ENCODE data around the gene SRP54. TPM values are rescaled to one million over a fixed set of nuclear protein-coding genes. Genes with fewer than 3 reads are reported as not detected.
A peak's percentile ranks its signal among the peaks of the same experiment; 100 is the strongest.

The SRP54 gene
- total and polyA plus RNA-seq, 2 of the 13 experiments (the other 11 are each of a cell fraction or from before 2014, with no cell fraction given) = 42.2 to 207 TPM

GRCh38 chr14:34980337-34980900, 2.4 kb upstream of the SRP54 start (continued):
- TF ChIP-seq FOSL1 (CRISPR knock-in tag; IDR thresholded peaks at IDR 0.05; ENCODE audit: borderline replicate concordance) (0 out of 2 replicates have a peak, but pooled peaks have one; percentile 11), ZNF737 (CRISPR knock-in tag; IDR thresholded peaks at IDR 0.05; ENCODE audit: borderline replicate concordance) (no peak), HMGA1 (CRISPR knock-in tag; conservative IDR thresholded peaks at IDR 0.05) (no peak), ATF1 (CRISPR knock-in tag; IDR thresholded peaks at IDR 0.05) (peak; percentile 43; the same call in 1 of the 2 replicates), HCFC1 (IDR thresholded peaks at IDR 0.05; ENCODE audit: low read depth, low read length) (no peak), ZNF607 (CRISPR knock-in tag; IDR thresholded peaks at IDR 0.05; ENCODE audit: borderline replicate concordance) (no peak), POLR2AphosphoS2 (IDR thresholded peaks at IDR 0.05; ENCODE audit: low read depth, low read length) (no peak), EZH2 (conservative IDR thresholded peaks at IDR 0.05; ENCODE audit: low read depth, low read length) (no peak), ZNF614 (CRISPR knock-in tag; IDR thresholded peaks at IDR 0.05; ENCODE audit: borderline replicate concordance) (no peak), NRL (CRISPR knock-in tag; IDR thresholded peaks at IDR 0.05; ENCODE audit: borderline replicate concordance) (no peak), RAD21 (CRISPR knock-in tag; IDR thresholded peaks at IDR 0.05) (no peak), SIX4 (CRISPR knock-in tag; IDR thresholded peaks at IDR 0.05) (no peak), ZNF740 (CRISPR knock-in tag; IDR thresholded peaks at IDR 0.05) (no peak; the same call in 1 of the 2 replicates), ZNF468 (CRISPR knock-in tag; IDR thresholded peaks at IDR 0.05) (no peak), RFXAP (CRISPR knock-in tag; IDR thresholded peaks at IDR 0.05; ENCODE audit: borderline replicate concordance) (peak; percentile 70; the same call in 1 of the 2 replicates), RBAK (CRISPR knock-in tag; IDR thresholded peaks at IDR 0.05) (no peak), ZNF101 (CRISPR knock-in tag; IDR thresholded peaks at IDR 0.05; ENCODE audit: borderline replicate concordance, low read depth) (no peak; the same call in 1 of the 2 replicates), MTA1 (CRISPR knock-in tag; IDR thresholded peaks at IDR 0.05; ENCODE audit: borderline replicate concordance) (no peak), ONECUT2 (CRISPR knock-in tag; IDR thresholded peaks at IDR 0.05) (no peak), ZFP62 (CRISPR knock-in tag; IDR thresholded peaks at IDR 0.05) (no peak), ZFX (CRISPR knock-in tag; IDR thresholded peaks at IDR 0.05; ENCODE audit: low read depth) (no peak), ZBTB26 (CRISPR knock-in tag; IDR thresholded peaks at IDR 0.05; ENCODE audit: borderline replicate concordance) (peak; percentile 49; the same call in 1 of the 2 replicates), BCL6 (CRISPR knock-in tag; IDR thresholded peaks at IDR 0.05) (no peak), SIN3B (IDR thresholded peaks at IDR 0.05; ENCODE audit: low read length) (no peak), RFX3 (CRISPR knock-in tag; IDR thresholded peaks at IDR 0.05) (no peak)
- TF ChIP-seq, protein P1, sequence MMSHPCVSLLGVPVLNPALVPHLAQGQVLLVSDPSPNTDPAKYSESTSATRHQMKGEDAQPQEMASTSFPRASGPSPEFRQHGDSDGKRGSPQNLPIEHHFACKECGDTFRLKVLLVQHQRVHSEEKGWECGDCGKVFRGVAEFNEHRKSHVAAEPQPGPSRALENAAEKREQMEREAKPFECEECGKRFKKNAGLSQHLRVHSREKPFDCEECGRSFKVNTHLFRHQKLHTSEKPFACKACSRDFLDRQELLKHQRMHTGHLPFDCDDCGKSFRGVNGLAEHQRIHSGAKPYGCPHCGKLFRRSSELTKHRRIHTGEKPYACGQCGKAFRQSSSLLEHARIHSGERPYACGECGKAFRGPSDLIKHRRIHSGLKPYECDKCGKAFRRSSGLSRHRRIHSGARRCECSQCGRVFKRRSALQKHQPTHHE (CRISPR knock-in tag; IDR thresholded peaks at IDR 0.05; ENCODE audit: borderline replicate concordance) = no peak
- TF ChIP-seq, protein P2, sequence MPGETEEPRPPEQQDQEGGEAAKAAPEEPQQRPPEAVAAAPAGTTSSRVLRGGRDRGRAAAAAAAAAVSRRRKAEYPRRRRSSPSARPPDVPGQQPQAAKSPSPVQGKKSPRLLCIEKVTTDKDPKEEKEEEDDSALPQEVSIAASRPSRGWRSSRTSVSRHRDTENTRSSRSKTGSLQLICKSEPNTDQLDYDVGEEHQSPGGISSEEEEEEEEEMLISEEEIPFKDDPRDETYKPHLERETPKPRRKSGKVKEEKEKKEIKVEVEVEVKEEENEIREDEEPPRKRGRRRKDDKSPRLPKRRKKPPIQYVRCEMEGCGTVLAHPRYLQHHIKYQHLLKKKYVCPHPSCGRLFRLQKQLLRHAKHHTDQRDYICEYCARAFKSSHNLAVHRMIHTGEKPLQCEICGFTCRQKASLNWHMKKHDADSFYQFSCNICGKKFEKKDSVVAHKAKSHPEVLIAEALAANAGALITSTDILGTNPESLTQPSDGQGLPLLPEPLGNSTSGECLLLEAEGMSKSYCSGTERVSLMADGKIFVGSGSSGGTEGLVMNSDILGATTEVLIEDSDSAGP (CRISPR knock-in tag; IDR thresholded peaks at IDR 0.05; ENCODE audit: borderline replicate concordance) = no peak
- TF ChIP-seq, protein P3, sequence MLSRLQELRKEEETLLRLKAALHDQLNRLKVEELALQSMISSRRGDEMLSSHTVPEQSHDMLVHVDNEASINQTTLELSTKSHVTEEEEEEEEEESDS (CRISPR knock-in tag; IDR thresholded peaks at IDR 0.05; ENCODE audit: borderline replicate concordance) = no peak
